HG02938 (cell line): ENCODE results near the gene SMG6.

Experiments
- ATAC-seq: cut with Tn5 transposase; IDR thresholded peaks from one replicate; pipeline ENCODE4 v1.9.1; 2021; ENCODE audit warnings: mild to moderate bottlenecking, moderate library complexity; ENCODE audit not compliant: unreplicated experiment

The SMG6 gene

DNA sequence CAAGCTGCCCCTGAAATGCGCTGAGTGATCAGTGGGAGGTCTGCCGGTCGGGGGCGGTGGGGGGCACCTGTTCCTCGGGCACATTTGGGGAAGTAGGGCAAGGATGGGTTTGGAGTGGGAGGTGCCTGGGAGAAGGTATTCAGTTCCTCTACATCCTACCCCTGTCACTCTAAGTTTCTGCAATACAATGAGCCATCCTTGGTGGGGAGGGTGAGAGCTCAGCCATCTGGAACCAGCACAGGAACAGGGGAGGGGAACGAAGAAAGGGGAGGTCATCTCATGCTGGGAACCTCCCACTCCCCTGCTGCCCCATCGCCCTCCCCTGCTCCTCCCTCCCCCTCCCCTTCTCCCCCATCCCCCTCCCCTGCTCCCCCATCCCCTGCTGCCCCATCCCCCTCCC, 269.4 kb downstream of the SMG6 start:
- no peak for ATAC-seq

DNA sequence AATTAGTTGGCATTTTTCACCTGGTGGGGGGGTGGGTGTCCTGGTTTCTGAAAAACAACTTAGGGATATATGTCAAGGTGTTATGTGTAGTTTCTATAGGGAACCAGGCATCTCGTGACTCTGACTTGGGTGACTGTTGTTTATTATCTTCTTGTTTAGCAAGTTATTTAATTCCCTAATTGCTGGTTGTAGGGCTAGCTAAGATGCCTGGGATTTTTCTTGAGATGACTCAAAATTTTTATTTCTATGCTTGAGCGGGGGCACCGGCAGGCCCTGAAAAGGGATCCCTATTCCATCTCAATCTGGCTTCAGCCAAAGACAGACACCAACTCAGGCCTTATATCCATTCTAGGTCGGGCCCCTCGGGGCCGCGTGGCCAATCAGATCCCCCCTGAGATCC, 270.4 kb downstream of the SMG6 start:
- no peak for ATAC-seq

DNA sequence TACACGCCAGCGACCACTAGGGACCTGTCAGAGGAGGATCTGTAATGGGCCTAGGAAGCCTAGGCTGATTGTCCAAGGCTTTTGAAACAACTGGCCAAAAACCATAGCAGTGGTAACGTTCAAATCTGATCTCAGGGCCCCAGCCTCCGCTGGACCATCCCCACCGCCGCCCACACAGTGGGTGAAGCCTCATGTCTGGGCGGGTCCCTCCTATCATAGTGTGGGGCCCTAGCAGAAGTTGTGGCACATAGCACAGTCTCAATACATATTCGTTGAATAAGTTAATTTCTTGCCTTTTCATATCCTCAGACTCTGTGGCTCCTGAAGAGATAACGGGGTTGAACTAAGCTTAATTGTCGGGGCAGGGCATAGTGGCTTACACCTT, 272.8 kb downstream of the SMG6 start:
- peak; percentile 12 for ATAC-seq

DNA sequence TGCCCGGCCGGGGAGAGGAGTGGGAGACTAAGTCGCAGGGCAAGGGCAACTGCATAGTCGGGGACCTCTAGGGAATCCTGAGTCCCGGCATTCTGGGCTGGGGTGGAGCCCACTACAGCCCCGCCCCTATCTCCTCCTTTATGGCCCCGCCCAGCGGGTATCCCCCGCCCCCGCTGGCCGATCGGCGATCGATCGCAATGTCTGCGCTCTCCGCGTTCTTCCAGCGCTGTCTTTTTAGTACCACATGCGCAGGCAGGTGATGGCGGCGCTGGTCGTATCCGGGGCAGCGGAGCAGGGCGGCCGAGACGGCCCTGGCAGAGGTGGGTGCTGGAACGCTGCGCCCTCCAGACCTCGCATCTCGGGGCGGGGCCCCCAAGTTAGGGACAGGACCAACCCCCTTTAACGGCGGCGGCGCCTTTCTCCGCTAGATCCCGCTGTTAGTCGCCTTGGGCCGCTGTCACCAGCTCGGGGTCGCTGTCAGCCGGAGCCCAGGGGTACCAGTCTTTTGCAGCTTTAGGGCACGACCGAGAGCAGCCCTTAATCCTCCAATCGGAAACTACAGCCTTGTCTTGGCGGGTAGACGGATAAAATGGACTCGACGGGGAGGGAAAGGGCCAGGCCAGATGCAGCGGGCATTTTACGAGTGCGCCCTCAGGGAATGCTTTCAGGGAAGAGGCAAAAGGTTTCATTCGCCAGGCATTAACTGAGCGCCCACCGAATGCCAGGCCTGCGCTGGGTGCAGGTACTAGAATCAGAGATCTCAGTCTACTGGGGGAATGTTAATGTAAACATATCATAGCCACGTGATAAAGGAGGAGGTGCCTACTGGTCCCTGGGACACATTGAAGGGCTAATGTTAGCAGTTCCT, 273.4 kb downstream of the SMG6 start, which contains the start of gene DPH1:
DPH1 (plus strand) TSS at position 243 of the 868 bp plus-strand sequence; CDS start at position 260, 17 bp downstream.
- peak; percentile 81 for ATAC-seq

DNA sequence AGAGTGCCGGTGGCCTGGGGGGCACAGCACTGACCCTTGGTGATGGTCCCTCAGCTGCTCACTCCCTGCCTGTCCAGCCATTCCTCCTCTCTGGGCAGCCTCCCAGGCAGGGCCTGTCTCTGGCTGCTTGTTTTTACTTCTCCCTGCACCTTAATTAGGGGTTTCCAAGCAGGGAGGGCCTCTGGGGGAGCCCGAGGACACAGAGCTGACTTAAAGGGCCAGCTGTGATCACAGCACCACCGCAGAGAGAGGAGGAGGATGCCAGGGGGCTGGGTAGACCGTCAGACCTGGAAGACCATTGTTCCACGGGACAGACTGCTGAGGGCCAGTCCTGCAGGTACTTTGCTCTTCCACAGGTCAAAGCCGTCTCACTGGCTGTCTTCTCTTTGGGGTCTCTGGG, 274.8 kb downstream of the SMG6 start:
- no peak for ATAC-seq

DNA sequence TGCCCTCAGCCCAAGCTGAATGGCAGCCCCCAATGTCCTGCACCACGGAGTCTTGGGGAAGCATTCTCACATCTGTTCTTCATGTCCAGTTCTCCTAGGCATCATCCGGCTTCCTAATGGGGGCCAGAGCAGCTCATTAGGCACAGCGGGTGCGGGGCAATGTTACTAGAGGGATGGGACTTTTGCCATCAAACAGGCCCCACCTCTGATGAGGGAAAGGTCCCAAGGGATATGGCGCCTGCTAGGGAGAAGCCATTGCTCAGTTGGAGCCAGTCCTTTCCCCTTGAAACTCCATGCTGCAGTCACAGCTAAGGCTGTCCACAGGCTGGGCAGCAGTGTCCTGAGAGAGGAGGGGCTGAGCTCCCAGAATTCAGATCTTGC, 275.4 kb downstream of the SMG6 start:
- ATAC-seq, result no peak

DNA sequence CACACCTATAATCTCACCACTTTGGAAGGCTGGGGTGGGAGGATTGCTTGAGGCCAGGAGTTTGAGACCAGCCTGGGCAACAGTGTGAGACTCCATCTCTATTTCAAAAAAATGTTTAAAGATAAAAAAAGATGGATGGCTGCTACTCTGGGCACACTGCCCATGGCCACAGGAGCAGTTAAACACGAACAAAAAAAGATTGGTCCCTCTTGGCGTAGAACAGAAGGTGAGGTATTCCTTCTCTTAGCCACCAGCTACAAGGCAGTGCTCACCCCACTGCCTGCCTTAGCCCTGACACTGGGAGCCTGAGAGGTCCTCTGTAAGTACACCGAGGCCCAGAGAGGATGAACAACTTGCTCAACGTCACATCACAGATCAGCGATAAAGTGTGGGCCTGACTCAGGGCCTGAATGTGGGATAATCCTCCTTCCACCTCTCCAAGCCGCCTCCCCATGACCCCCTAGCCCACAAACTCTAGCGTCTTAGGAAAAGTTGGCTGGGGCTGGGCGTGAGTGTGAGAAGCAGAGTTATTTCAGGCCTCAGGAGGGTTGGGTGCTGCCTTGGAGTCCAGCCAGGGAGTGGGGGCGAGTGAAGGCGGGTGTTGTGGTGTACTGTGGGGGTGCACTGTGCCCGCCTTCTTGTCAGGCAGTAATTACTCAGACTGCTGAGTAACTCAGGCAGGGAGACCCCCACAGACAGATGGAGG, 275.9 kb downstream of the SMG6 start:
- no peak for ATAC-seq

DNA sequence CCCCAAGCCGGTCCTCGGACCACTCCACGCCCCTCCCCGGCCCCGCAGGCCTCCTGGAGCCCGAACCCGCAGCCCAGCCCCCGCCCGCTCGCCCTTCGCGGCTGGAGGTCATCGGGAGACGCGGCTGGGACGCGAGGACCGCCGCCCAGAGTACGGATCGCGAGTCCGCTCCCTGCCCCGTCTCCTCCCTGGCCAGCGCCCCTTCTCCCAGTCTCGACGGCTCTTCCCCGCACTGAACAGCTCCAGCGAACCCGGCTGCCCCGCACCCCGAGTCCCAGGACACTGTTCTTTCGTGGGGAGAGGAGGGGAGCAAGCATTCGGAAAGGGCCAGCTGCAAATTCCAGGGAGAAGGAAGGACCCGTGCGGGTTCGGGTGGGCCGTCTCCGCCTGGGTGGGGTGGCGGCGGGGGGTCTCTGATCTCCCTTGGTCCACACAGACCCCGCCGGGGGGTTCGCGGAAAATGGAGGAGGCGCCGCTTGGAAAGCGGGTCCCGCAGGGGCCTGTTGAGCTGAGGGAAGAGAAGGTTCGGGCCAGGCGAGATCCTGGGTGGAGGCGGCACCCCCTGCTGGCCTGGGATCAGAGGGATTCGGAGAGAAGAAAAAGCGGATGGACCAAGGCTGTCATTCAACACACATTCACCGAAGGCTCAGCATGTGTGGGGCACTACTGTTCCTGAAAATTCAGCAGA, 277.8 kb downstream of the SMG6 start:
- ATAC-seq, result no peak

DNA sequence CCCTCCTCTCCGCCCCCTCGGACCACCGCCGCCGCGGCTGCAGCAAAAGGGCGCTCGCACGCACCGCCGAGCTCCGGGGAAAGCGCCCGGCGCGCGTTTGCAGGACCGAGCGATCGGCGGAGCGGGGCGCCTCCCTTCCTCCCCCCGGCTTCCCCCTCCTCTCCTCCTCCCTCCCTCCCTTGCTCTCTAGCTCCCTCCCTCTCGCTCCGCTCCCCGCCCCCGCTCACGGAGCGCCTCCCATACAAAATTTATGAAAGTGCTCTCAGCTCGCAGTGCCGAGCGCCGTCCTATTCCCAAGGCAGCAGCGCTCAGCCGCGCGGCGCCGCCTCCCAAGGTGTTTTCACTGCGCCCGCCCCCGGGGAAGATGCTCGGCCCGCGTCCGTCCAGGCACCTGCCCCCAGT, 278.4 kb downstream of the SMG6 start, which contains the start of gene RTN4RL1:
RTN4RL1 (minus strand) TSS at position 115 of the 402 bp plus-strand sequence. CDS start 469 bp downstream, outside the sequence.
- ATAC-seq, result no peak

DNA sequence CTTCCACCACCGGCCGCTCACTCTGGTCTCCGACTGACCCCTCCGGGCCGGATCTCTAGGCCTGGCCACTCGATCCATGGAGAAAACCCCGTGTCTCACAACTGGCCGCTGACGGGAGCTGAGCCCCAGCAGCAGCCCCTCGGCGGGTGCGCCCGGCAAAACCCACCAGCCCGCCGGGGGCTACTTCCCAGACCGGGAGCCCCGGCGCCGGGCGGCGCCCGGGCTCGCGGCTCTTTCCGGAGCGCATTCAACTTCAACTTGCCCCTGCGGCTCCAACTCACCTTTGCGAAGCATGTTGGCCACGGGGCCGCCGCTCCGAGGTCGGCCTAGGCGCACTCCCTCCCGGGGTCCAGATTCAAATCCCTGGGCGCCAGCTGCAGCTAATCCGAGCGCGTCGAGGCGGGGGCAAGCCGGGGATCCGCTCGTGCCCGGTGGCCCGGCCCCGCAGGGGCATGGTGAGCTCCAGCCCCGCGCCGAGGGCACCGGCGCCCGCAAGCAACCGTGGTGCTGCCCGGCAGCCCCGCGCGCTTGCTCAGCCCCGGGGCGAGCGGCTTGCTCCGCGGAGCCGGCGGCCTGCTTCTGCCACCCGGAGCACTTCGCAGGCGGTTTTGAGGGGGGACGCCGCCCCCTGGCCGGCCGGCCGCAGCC, 278.9 kb downstream of the SMG6 start:
- no peak for ATAC-seq

DNA sequence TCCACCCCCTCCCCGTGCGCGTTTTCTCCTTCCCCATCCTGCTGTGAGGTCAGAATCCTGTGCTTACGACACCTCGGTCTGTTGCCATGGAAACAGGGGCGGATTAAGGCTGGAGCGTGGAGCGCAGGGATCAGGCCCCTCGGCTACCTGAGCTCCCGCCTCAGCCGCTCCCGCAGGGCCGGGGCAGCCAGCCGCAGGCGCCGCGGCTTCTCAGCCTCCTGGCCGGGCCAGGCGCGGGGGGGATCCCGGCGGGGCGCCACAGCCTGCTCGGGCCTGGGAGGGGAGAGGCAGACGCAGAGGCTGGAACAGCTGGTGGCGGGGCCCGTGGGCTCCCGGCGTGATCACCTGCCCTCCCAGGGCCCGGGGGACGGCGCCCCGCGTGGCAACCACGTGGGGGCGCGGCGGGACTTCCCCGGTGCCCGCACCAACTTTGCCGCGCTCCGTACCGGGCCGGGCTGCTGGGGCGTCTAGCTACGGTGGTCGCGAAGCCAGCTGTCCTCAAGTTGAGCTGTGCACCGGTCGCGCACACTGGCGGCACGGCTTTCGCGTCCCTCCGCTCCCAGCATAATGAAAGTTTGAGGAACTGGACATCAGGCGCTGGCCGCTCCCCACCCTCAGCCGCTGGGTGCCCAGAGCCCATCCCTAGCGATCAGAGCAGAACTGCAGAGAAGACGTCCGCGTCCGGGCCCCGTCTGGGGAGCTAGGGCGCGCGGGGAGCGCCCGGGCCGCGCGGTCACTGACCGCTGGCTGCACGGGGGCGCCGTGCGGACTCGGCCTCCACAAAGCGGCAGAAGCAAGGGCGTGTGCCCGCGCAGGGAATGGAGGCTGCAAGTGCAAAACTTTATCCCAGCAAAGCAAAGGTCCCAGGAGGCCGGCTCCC, 279.7 kb downstream of the SMG6 start:
- ATAC-seq, result no peak

DNA sequence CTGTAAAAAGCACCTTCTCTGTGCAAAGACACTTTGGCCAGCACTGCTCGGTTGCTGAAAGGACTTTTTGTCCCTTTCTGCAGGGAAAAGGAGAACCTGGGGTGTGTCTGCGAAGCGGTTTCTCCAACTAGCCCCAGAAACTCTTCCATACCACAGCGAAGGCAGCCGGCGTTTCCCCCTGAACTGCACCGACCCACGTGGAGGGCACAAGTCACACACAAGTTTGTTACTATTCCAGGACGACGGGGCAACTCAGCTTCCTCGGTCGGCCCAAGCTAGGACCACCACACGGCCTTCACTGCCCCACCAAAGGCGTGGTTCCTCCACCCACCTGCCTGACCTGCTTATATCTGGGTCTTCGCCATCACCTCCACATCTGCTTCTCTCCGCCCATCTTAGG, 280.3 kb downstream of the SMG6 start:
- no peak for ATAC-seq

DNA sequence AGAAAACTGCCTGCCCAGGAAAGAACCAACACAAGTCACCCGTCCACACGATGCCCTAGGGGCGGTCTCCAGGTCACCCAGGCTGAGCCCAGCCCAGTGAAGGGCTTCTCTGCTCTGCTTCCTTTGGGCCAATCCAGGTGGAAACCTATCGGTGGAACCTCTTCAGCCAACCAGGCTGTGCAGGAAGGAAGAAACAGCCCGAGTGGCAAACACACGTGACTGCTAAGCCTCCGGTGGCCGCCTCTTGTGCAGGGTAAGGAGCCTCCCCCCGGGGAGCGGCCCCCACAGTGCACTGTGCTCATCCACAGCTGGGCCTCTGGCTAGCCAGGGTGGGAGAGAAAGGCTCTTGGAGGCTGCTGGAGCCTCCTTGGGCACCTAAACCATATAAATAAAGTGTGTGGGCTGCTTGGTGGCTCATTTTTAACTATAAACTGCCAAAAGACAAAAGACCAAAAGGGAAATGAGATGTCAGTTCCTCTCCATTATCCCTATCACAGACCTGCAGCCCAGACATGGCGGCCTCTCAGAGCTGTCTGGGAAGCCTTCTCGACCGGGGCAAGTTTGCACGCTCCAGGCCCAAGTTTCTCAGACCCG, 280.8 kb downstream of the SMG6 start:
- ATAC-seq, result no peak

DNA sequence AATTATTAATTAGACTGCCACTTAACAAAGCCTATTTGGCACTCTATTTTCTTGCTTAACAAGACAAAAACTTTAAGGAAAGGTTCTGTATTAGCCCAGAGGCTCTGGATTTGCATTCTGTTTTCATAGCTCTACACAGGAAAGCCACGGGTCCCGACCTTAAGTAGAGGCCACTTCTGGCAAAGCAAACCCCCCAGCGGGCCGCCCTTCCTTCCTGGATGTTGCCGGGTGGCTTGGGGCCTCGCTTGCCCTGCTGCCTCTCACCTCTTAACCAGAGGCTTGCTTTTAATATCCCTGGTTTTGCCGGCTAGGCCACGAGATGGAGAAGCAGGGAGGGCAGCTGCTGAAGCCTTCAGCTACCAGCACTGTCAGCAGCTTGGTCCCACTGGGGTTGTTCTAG, 282.9 kb downstream of the SMG6 start:
- ATAC-seq, result no peak

DNA sequence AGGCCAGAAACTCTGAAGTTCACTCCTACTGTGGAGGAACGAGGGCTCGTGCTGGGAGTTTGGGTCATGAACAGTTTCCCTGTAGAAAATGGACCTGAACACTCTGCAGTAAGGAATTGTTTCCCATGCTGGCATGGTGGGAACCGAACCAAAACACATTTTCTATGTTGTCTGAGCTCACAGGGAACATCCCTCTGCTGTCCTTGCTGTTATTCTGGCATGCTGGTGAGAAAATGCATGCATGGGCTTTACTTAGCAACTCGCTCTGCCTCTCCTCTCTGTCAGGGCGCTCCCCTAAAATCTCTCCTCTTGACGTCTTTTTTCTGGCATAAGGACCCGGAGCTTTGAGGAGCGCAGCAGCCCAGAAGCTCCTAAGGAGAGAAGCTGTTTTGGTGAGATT, 283.9 kb downstream of the SMG6 start:
- ATAC-seq, result no peak

DNA sequence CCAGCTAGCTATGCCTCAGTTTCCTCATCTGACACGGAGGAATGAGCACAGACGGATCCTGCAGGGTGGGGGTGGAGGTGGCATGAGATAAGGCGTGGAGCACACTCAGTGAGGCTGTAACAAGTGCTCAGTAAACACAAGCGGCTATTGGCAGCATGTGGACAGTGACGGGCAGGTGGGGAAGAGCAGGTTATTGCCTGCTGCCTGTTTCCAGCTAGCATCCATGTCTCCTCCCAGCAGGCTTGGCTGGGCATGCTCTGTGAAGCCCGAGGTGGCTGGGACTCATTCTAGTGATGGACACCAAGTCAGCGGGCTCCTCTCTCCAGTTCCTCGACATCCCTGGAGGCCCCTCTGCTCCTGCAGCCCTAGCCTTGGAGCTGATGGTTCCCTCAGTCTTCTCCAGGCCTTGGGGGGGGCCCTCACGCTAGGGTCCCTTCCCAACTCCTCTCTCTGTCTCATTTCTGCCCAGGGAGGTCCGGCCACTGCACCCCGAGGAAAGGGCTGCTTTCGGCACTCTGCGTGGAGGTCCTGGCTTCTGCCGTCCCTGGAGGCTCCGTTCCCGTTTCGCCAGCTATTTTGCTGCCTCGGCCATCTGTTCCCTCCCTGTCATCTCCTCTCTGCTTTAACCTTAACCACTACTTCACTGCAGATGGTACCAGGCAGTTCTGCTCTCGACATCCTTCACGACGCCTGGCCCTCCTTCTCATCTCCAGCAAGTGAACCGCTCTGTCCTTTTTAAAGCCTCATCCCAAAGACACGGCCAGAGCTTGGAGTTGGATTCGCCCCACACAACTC, 284.7 kb downstream of the SMG6 start:
- ATAC-seq, result no peak

DNA sequence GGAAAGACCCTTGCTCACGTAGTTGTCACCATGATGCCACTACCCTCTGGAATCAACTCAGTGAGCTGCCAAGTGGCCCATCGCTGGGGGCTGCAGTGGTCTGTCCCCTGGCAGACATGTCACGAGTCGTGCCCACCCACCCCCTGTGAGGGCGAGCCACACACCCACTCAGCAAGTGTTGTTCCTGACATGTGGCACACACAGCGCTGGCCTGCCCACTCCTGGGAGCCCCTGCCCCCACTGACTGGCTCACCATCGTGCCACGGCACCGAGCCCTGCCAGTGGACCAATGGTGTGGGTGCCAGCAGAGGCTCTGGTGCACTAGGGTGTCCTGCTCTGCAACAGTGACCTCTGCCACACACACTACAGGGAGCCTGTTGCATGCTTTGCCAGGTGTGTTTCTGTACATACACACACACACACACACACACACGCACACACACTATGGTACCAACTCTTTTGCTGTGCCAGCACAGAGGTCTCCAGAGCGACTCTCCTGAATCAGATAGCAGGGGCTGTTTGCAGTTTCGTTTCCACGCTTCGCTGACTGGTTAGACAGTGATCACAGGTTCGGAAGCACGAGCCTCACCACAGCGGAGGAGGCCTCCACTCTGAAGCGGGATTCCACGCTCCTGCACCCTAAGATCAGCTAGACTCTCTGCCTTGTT, 286.2 kb downstream of the SMG6 start:
- ATAC-seq, result no peak

DNA sequence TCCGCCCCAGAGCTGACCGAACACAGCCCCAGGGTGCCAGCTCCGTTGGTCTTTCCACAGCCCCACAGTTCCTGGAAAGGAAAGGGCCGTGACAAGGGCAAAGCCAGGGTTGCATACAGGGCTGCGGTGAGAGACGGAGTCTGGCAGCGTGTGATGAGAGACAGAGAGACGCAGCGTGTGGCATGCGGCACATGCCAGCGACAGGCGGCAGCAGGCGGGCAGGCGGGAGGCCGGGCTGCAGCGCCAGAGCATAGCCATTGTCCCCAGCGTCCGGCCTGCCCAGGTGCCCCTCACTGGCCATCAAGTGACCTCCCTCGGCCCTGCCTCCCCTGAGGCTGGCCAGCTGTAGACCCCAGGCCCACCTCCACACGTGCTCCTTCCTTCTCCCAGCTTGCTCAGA, 287.1 kb downstream of the SMG6 start:
- ATAC-seq, result no peak
